ENCODE results near the gene CRABP2. TPM values are rescaled to one million over a fixed set of nuclear protein-coding genes. Genes with fewer than 3 reads are reported as not detected.
A peak's percentile ranks its signal among the peaks of the same experiment; 100 is the strongest.

Gene CRABP2
- total and polyA plus RNA-seq, 2 of the 4 experiments (the other 2 are of a cell fraction), result 6.3 to 15.7 TPM

- intact Hi-C loops (cut with micrococcal nuclease), result no loop called here
- Histone ChIP-seq H3K18ac (ENCODE audit: low read depth, low read length) (peak overlapping the region; percentile 77), H3K23ac (ENCODE audit: low read depth, low read length) (peak overlapping the region; percentile 73), H4K8ac (ENCODE audit: low read depth in 2 of 2, low read length in 2 of 2) (peak overlapping the region; percentile 75 to 97), H4K5ac (ENCODE audit: low read depth, low read length) (peak overlapping the region; percentile 71), H2BK120ac (ENCODE audit: low read depth, low read length) (peak overlapping the region; percentile 96), H3K4me1 (ENCODE audit: control insufficient read depth, insufficient read depth, low read length) (peaks cover 62% of the 10 kb centered on the region), H3K9me3 (ENCODE audit: control insufficient read depth, insufficient read depth, low read length) (no peaks in the 10 kb centered on the region), H2BK5ac (ENCODE audit: low read depth, low read length, poor library complexity, severe bottlenecking) (peak overlapping the region; percentile 95), H3K27ac (ENCODE audit: insufficient read depth, low read length) (peak overlapping the region; percentile 76), H3K4me2 (ENCODE audit: low read depth, low read length) (peak overlapping the region; percentile 26), H2AK9ac (replicated peaks; ENCODE audit: low read depth, low read length, poor library complexity) (peak overlapping the region; percentile 93), H3K4me3 (ENCODE audit: insufficient read depth, low read depth, low read length) (no peak overlapping the region), H3K4ac (ENCODE audit: low read depth, low read length) (peak overlapping the region; percentile 88), H3K79me1 (ENCODE audit: low read depth in 1 of 2, low read length in 2 of 2) (peaks cover 0 to 42% of the 10 kb centered on the region in 2 experiments; a peak in 2 of 4 replicates), H2AK5ac (ENCODE audit: low read depth, low read length) (peak overlapping the region; percentile 97), H3K36me3 (ENCODE audit: control insufficient read depth, insufficient read depth, low read length) (no peaks in the 10 kb centered on the region), H2BK15ac (ENCODE audit: low read depth, low read length) (peak overlapping the region; percentile 87; the same call in 2 of the 3 replicates), H3K9ac (ENCODE audit: low read depth, low read length) (peak overlapping the region; percentile 54), H3K9me1 (ENCODE audit: insufficient read depth, low read length) (peaks cover 28% of the 10 kb centered on the region), H2AFZ (replicated peaks; ENCODE audit: low read length, poor library complexity) (peak overlapping the region; percentile 83), H3K27me3 (ENCODE audit: control insufficient read depth, insufficient read depth, low read length) (no peaks in the 10 kb centered on the region), H2BK20ac (ENCODE audit: low read depth, low read length) (peak overlapping the region; percentile 97), H4K20me1 (ENCODE audit: insufficient read depth, low read length) (no peaks in the 10 kb centered on the region; the same call in 1 of the 2 replicates), H4K91ac (ENCODE audit: insufficient read depth, low read depth, low read length) (peak overlapping the region; percentile 97), H3K56ac (ENCODE audit: extremely low read depth, insufficient read depth, low read length) (peak overlapping the region; percentile 80), H3K14ac (replicated peaks; ENCODE audit: low read depth, low read length) (peak overlapping the region; percentile 89)
- dilution Hi-C loops (cut with HindIII; ENCODE audit: low sequenced_read_pairs, unreplicated experiment), result no loop called here
- ATAC-seq (ENCODE audit: low read depth) (peak; percentile 16), DNase-seq (no peak)
- no TSS peak for BruUV-seq (replicated peaks)
- 30% methylated on average over 7 of the region's 16 CpGs; no CpG with 5 or more reads in 1 of the 2 experiments for WGBS, 2 experiments (ENCODE audit: extremely low coverage in 2 of 2, insufficient read length in 1 of 2)
- ChIA-PET POLR2A (ENCODE audit: unreplicated experiment) (interaction anchor here (0.6 to 2.1 kb wide), 3 partner anchors 9 to 16 kb away, joined by 3 to 22 read pairs (median 5); partner anchors contain the start of gene NES), CTCF (interaction anchor here (0.6 to 1.1 kb wide), 3 partner anchors 12 to 38 kb away, joined by 3 to 5 read pairs (median 3); no protein-coding TSS in a partner anchor)
- in situ Hi-C loops (cut with MboI; ENCODE audit: low sequenced_read_pairs), result no loop called here
- TF ChIP-seq ELK1 (IDR thresholded peaks at IDR 0.05; ENCODE audit: borderline replicate concordance, low read depth, low read length) (no peak), SMC3 (IDR thresholded peaks at IDR 0.05; ENCODE audit: low read depth, low read length) (no peak), USF2 (IDR thresholded peaks at IDR 0.05; ENCODE audit: low read depth, low read length) (no peak), POLR2A (IDR thresholded peaks at IDR 0.05; ENCODE audit: low read depth, low read length) (no peak), BHLHE40 (IDR thresholded peaks at IDR 0.05; ENCODE audit: low read depth, low read length) (no peak), MXI1 (IDR thresholded peaks at IDR 0.05; ENCODE audit: borderline replicate concordance, low read depth, low read length) (no peak), CHD1 (IDR thresholded peaks at IDR 0.05; ENCODE audit: low read depth, low read length) (no peak), MAFK (IDR thresholded peaks at IDR 0.05; ENCODE audit: low read depth, low read length) (no peak), CTCF (conservative IDR thresholded peaks at IDR 0.05; ENCODE audit: low read depth, low read length) (no peak), RAD21 (IDR thresholded peaks at IDR 0.05; ENCODE audit: low read length) (no peak), CEBPB (IDR thresholded peaks at IDR 0.05; ENCODE audit: low read depth, low read length) (no peak), RCOR1 (IDR thresholded peaks at IDR 0.05; ENCODE audit: insufficient replicate concordance, low read length) (no peak), FOS (IDR thresholded peaks at IDR 0.05; ENCODE audit: low read depth, low read length) (no peak), NFE2L2 (IDR thresholded peaks at IDR 0.05; ENCODE audit: low read depth, low read length) (no peak), MAZ (IDR thresholded peaks at IDR 0.05; ENCODE audit: borderline replicate concordance, low read depth, low read length) (no peak)
Observed at GRCh38 chr1:156664767-156665411, 40.5 kb downstream of the CRABP2 start.
